ENCODE data around the gene RALB. TPM values are rescaled to one million over a fixed set of nuclear protein-coding genes. Genes with fewer than 3 reads are reported as not detected.

Gene RALB
- total RNA-seq, 2 donors from 2014 or later, result 21.9 to 50.2 TPM

GRCh38 chr2:120300385-120300784, 47.7 kb downstream of the RALB start:
- Histone ChIP-seq H3K27me3 (replicated peaks; ENCODE audit: insufficient read depth) (no peaks in the 10 kb centered on the region), H3K36me3 (peaks cover 10% of the 10 kb centered on the region), H3K4me1 (ENCODE audit: control insufficient read depth in 1 of 2, low read depth in 2 of 2) (no peaks in the 10 kb centered on the region), H3K9me3 (no peaks in the 10 kb centered on the region), H3K27ac (no peak overlapping the region), H3K4me3 (no peak overlapping the region)
- DNase-seq (ENCODE audit: low spot score) (no peak), ATAC-seq (ENCODE audit: insufficient number of reproducible peaks, low FRiP score, low read depth) (no peak)
- TF ChIP-seq CTCF (IDR thresholded peaks at IDR 0.05), result no peak

- no peak overlapping the region for H3K27ac ChIP-seq
- H3K4me3 ChIP-seq, result no peak overlapping the region
- H3K4me1 ChIP-seq (ENCODE audit: control insufficient read depth in 1 of 2, low read depth in 2 of 2), result no peaks in the 10 kb centered on the region
- ATAC-seq (ENCODE audit: insufficient number of reproducible peaks, low FRiP score, low read depth) (no peak), DNase-seq (ENCODE audit: low spot score) (no peak)
- H3K9me3 ChIP-seq, result no peaks in the 10 kb centered on the region
- no peaks in the 10 kb centered on the region for H3K27me3 ChIP-seq (replicated peaks; ENCODE audit: insufficient read depth)
- H3K36me3 ChIP-seq, result peaks cover 4% of the 10 kb centered on the region
- TF ChIP-seq CTCF (IDR thresholded peaks at IDR 0.05), result no peak
Measured at GRCh38 chr2:120301284-120301683, 48.6 kb downstream of the RALB start.

- no peak for TF ChIP-seq CTCF (IDR thresholded peaks at IDR 0.05)
Measured at GRCh38 chr2:120302301-120302700, 49.6 kb downstream of the RALB start.

GRCh38 chr2:120303177-120303576, 50.5 kb downstream of the RALB start:
- H3K27me3 ChIP-seq (replicated peaks; ENCODE audit: insufficient read depth), result no peaks in the 10 kb centered on the region
- DNase-seq (ENCODE audit: low spot score) (no peak), ATAC-seq (ENCODE audit: insufficient number of reproducible peaks, low FRiP score, low read depth) (no peak)
- H3K4me1 ChIP-seq (ENCODE audit: control insufficient read depth in 1 of 2, low read depth in 2 of 2), result no peaks in the 10 kb centered on the region
- H3K9me3 ChIP-seq, result no peaks in the 10 kb centered on the region
- H3K36me3 ChIP-seq, result peaks cover 2% of the 10 kb centered on the region
- H3K27ac ChIP-seq, result no peak overlapping the region
- no peak for TF ChIP-seq CTCF (IDR thresholded peaks at IDR 0.05)
- H3K4me3 ChIP-seq, result no peak overlapping the region

More at GRCh38 chr2:120302301-120302700, 49.6 kb downstream of the RALB start:
- no peaks in the 10 kb centered on the region for H3K27me3 ChIP-seq (replicated peaks; ENCODE audit: insufficient read depth)
- DNase-seq (ENCODE audit: low spot score) (no peak), ATAC-seq (ENCODE audit: insufficient number of reproducible peaks, low FRiP score, low read depth) (no peak)
- no peak overlapping the region for H3K4me3 ChIP-seq
- H3K36me3 ChIP-seq, result peaks cover 2% of the 10 kb centered on the region
- no peaks in the 10 kb centered on the region for H3K4me1 ChIP-seq (ENCODE audit: control insufficient read depth in 1 of 2, low read depth in 2 of 2)
- H3K9me3 ChIP-seq, result no peaks in the 10 kb centered on the region
- H3K27ac ChIP-seq, result no peak overlapping the region

GRCh38 chr2:120305296-120305695, 52.6 kb downstream of the RALB start:
- Histone ChIP-seq H3K4me1 (ENCODE audit: control insufficient read depth in 1 of 2, low read depth in 2 of 2) (no peaks in the 10 kb centered on the region), H3K27me3 (replicated peaks; ENCODE audit: insufficient read depth) (no peaks in the 10 kb centered on the region), H3K36me3 (peaks cover 2% of the 10 kb centered on the region), H3K27ac (no peak overlapping the region), H3K9me3 (no peaks in the 10 kb centered on the region), H3K4me3 (no peak overlapping the region)
- ATAC-seq (ENCODE audit: insufficient number of reproducible peaks, low FRiP score, low read depth) (no peak), DNase-seq (ENCODE audit: low spot score) (no peak)
- no peak for TF ChIP-seq CTCF (IDR thresholded peaks at IDR 0.05)
